SK-N-SH treated with all-trans-retinoic acid at 6 μM for 48 hours (cell line): ENCODE measurements around the gene COL23A1.

Experiments
- ATAC-seq: fragments of 200-7000 bp; cut with Tn5 transposase; 3 replicates; pipeline ENCODE4 v1.9.1; 2020; ENCODE audit warnings: mild to moderate bottlenecking, moderate library complexity
- ARNTL ChIP-seq: fragments of 450-650 bp; formaldehyde crosslinking; IDR thresholded peaks from 2 replicates; pipeline ENCODE4 v1.5.0; 2020; ENCODE audit warnings: low read depth, mild to moderate bottlenecking, moderate library complexity, borderline replicate concordance
- ESRRG ChIP-seq: fragments of 250-450 bp; sonication (Bioruptor Pico); IDR thresholded peaks from 2 replicates; pipeline ENCODE4 v1.6.1; 2021; ENCODE audit warnings: mild to moderate bottlenecking
- ISL1 ChIP-seq: fragments of 250-450 bp; sonication (Bioruptor Pico); IDR thresholded peaks from 2 replicates; pipeline ENCODE4 v2.1.2; 2022; ENCODE audit warnings: mild to moderate bottlenecking, moderate library complexity
- OSR1 ChIP-seq: fragments of 250-450 bp; sonication (Bioruptor Pico); IDR thresholded peaks from 2 replicates; pipeline ENCODE4 v1.8.0; 2022; ENCODE audit warnings: moderate library complexity, mild to moderate bottlenecking, inconsistent platforms
- SNAI2 ChIP-seq: fragments of 250-450 bp; sonication (Bioruptor Pico); IDR thresholded peaks from 2 replicates; pipeline ENCODE4 v1.5.0; 2020; ENCODE audit warnings: mild to moderate bottlenecking, moderate library complexity
- TOX ChIP-seq: fragments of 250-450 bp; sonication (Bioruptor Pico); IDR thresholded peaks from 2 replicates; pipeline ENCODE4 v1.8.0; 2021; ENCODE audit warnings: mild to moderate bottlenecking, moderate library complexity, borderline replicate concordance
- ZC3H10 ChIP-seq: fragments of 250-450 bp; sonication (Bioruptor Pico); IDR thresholded peaks from 2 replicates; pipeline ENCODE4 v1.5.1; 2021; ENCODE audit warnings: mild to moderate bottlenecking, moderate library complexity
- ZFP30 ChIP-seq: fragments of 450-650 bp; formaldehyde crosslinking; IDR thresholded peaks from 2 replicates; pipeline ENCODE4 v1.5.0; 2022; ENCODE audit warnings: mild to moderate bottlenecking, moderate library complexity
- ZNF565 ChIP-seq: fragments of 450-650 bp; formaldehyde crosslinking; conservative IDR thresholded peaks from 2 replicates; pipeline ENCODE4 v1.5.0; 2020; ENCODE audit warnings: low read depth, mild to moderate bottlenecking, moderate library complexity
- ZNF70 ChIP-seq: fragments of 450-650 bp; formaldehyde crosslinking; IDR thresholded peaks from 2 replicates; pipeline ENCODE4 v1.5.0; 2020; ENCODE audit warnings: mild to moderate bottlenecking, moderate library complexity
- ZNF8 ChIP-seq: fragments of 450-650 bp; formaldehyde crosslinking; IDR thresholded peaks from 2 replicates; pipeline ENCODE4 v1.5.0; 2020; ENCODE audit warnings: mild to moderate bottlenecking, moderate library complexity
- TF ChIP-seq, protein P1 (sequence below): fragments of 250-450 bp; sonication (Bioruptor Pico); IDR thresholded peaks from 2 replicates; pipeline ENCODE4 v1.8.0; 2021; ENCODE audit warnings: low read depth, mild to moderate bottlenecking, moderate library complexity, borderline replicate concordance
- TF ChIP-seq, protein P2 (sequence below): fragments of 250-450 bp; sonication (Bioruptor Pico); IDR thresholded peaks from 2 replicates; pipeline ENCODE4 v1.5.1; 2021; ENCODE audit warnings: mild to moderate bottlenecking, moderate library complexity
- TF ChIP-seq, protein P3 (sequence below): fragments of 250-450 bp; sonication (Bioruptor Pico); IDR thresholded peaks from 2 replicates; pipeline ENCODE4 v1.5.0; 2020; ENCODE audit warnings: mild to moderate bottlenecking, moderate library complexity
- TF ChIP-seq, protein P4 (sequence below): fragments of 250-450 bp; sonication (Bioruptor Pico); IDR thresholded peaks from 2 replicates; pipeline ENCODE4 v1.8.0; 2020; ENCODE audit warnings: mild to moderate bottlenecking, moderate library complexity, borderline replicate concordance

COL23A1 gene

DNA sequence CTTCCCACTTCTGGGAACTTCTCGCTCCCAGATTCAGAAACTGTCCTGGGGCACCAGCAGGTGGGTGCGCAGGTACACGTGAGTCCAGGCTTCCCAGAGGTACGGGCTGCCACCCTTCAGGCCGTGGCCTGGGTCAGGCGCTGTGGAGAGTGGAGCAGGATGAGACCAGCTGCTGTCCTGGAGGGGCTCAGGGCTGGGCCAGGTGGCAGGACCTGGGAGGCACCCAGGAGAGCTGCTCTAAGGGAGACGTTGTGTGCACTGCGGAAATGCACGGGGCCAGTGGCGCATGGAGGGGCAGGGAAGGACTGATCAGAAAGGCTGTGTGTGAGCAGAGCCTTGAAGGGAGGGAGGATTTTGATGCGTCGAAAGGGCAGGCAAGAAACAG, 222.5 kb downstream of the COL23A1 start:
- TF ChIP-seq, protein P1, sequence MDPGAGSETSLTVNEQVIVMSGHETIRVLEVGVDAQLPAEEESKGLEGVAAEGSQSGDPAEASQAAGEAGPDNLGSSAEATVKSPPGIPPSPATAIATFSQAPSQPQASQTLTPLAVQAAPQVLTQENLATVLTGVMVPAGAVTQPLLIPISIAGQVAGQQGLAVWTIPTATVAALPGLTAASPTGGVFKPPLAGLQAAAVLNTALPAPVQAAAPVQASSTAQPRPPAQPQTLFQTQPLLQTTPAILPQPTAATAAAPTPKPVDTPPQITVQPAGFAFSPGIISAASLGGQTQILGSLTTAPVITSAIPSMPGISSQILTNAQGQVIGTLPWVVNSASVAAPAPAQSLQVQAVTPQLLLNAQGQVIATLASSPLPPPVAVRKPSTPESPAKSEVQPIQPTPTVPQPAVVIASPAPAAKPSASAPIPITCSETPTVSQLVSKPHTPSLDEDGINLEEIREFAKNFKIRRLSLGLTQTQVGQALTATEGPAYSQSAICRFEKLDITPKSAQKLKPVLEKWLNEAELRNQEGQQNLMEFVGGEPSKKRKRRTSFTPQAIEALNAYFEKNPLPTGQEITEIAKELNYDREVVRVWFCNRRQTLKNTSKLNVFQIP (CRISPR knock-in tag), result no peak
- TF ChIP-seq ISL1, result no peak
- ATAC-seq, result no peak

DNA sequence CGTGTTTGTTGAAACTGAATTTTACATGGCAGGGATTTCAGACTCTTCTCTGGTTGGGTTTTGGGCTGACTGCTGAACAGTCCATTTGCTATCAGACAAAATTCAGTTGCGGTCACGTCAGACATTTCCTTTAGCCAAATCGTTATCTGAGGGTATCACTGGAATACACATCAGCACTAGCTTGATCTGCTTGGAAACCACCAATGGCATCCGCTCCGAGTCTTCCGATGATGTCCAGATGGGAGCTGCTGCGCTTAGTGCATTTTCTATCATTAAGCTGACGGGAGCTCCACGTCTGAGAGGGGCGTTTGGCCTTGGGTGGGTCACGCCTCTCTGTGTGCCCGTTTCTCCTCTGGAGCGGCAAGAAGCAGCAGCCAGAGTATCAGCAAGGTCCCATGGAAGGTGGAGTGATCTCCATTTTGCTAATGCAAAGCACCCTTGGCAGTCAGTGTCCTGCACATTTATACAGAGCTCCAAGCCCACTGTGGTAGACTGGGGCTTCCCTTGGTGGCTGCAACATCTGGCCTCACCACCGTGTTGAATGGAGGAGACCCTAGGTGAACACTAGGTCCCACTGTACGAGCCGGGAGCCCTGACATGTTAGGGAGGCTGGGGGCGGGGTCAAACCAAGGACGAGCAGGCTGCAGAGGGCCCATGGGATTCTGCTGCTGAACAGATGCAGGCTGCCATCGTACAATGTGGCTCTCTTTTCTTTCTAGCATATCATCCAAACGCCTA, 223.0 kb downstream of the COL23A1 start:
- TF ChIP-seq, protein P2, sequence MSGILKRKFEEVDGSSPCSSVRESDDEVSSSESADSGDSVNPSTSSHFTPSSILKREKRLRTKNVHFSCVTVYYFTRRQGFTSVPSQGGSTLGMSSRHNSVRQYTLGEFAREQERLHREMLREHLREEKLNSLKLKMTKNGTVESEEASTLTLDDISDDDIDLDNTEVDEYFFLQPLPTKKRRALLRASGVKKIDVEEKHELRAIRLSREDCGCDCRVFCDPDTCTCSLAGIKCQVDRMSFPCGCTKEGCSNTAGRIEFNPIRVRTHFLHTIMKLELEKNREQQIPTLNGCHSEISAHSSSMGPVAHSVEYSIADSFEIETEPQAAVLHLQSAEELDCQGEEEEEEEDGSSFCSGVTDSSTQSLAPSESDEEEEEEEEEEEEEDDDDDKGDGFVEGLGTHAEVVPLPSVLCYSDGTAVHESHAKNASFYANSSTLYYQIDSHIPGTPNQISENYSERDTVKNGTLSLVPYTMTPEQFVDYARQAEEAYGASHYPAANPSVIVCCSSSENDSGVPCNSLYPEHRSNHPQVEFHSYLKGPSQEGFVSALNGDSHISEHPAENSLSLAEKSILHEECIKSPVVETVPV, result no peak
- TF ChIP-seq ISL1 (no peak), OSR1 (CRISPR knock-in tag) (no peak), ZC3H10 (CRISPR knock-in tag) (no peak), ESRRG (no peak), TOX (CRISPR knock-in tag) (no peak), ZNF70 (no peak), ZNF565 (CRISPR knock-in tag) (no peak), ZNF8 (CRISPR knock-in tag) (no peak)
- TF ChIP-seq, protein P1 (CRISPR knock-in tag), result no peak
- TF ChIP-seq, protein P3, sequence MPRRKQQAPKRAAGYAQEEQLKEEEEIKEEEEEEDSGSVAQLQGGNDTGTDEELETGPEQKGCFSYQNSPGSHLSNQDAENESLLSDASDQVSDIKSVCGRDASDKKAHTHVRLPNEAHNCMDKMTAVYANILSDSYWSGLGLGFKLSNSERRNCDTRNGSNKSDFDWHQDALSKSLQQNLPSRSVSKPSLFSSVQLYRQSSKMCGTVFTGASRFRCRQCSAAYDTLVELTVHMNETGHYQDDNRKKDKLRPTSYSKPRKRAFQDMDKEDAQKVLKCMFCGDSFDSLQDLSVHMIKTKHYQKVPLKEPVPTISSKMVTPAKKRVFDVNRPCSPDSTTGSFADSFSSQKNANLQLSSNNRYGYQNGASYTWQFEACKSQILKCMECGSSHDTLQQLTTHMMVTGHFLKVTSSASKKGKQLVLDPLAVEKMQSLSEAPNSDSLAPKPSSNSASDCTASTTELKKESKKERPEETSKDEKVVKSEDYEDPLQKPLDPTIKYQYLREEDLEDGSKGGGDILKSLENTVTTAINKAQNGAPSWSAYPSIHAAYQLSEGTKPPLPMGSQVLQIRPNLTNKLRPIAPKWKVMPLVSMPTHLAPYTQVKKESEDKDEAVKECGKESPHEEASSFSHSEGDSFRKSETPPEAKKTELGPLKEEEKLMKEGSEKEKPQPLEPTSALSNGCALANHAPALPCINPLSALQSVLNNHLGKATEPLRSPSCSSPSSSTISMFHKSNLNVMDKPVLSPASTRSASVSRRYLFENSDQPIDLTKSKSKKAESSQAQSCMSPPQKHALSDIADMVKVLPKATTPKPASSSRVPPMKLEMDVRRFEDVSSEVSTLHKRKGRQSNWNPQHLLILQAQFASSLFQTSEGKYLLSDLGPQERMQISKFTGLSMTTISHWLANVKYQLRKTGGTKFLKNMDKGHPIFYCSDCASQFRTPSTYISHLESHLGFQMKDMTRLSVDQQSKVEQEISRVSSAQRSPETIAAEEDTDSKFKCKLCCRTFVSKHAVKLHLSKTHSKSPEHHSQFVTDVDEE (CRISPR knock-in tag), result no peak
- no peak for ATAC-seq

DNA sequence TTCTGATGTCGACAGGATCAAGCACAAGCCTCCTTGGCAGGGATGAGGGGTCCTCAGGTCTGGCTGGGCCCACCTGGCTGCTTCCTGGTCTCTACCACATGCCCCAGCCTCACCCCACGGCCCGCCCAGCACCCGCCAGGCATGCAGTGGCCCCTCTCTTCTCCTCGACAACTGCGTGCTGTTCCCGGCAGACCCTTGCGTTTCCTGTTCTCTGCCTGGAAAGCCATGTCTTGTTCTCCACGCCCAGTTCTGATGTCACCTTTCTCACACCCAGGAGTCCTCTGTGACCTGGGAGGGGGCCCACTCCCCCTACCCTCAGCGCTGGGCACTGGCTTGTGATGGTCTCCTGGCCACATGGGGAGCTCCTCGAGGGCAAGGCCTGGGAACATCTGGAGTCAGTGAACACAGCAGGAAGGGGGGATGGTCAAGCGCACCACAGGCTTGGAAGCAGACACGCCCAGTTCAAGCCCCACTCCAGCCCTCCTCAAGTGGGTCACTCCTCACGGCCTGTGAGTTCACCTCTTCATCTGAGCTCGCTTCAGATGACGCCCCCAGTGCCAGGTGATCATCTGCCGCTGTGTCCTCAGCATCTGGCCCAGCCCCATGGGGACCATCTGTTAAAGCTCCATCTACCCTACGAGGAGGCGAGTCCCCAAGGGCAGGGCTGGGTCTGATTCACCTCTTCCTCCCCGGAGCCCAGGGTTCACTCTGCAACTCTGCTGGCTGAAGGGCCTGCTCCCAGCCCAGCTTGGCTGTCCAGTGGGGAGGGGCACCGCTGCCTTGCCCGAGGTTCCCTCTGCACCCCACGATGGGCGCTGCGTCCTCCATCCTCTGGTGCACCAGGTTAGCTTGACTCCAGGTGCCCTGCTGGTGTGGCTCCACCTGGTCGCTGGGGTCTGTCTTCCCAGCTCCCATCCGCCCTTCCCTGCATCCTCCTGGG, 224.4 kb downstream of the COL23A1 start:
- no peak for TF ChIP-seq ISL1
- no peak for TF ChIP-seq SNAI2
- TF ChIP-seq, protein P1 (CRISPR knock-in tag), result no peak
- no peak for TF ChIP-seq TOX (CRISPR knock-in tag)
- no peak for TF ChIP-seq ZNF8 (CRISPR knock-in tag)
- TF ChIP-seq, protein P4, sequence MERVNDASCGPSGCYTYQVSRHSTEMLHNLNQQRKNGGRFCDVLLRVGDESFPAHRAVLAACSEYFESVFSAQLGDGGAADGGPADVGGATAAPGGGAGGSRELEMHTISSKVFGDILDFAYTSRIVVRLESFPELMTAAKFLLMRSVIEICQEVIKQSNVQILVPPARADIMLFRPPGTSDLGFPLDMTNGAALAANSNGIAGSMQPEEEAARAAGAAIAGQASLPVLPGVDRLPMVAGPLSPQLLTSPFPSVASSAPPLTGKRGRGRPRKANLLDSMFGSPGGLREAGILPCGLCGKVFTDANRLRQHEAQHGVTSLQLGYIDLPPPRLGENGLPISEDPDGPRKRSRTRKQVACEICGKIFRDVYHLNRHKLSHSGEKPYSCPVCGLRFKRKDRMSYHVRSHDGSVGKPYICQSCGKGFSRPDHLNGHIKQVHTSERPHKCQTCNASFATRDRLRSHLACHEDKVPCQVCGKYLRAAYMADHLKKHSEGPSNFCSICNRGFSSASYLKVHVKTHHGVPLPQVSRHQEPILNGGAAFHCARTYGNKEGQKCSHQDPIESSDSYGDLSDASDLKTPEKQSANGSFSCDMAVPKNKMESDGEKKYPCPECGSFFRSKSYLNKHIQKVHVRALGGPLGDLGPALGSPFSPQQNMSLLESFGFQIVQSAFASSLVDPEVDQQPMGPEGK (CRISPR knock-in tag), result no peak
- TF ChIP-seq ARNTL, result no peak
- no peak for TF ChIP-seq ZNF565 (CRISPR knock-in tag)
- TF ChIP-seq ZFP30 (CRISPR knock-in tag), result no peak
- no peak for TF ChIP-seq ZC3H10 (CRISPR knock-in tag)
- TF ChIP-seq, all 23 proteins: peak for 0
- no peak for ATAC-seq
